Smooth muscle cell (in vitro differentiated cells): ENCODE results near the gene PIAS4. TPM values are rescaled to one million over a fixed set of nuclear protein-coding genes. Genes with fewer than 3 reads are reported as not detected.

Experiments used
- DNase-seq: peaks from one replicate; lab custom pipeline; 2025; ENCODE audit not compliant: unreplicated experiment; lab: John Stamatoyannopoulos, UW
- H2AFZ ChIP-seq: fragments of 200-600 bp; sonication (generic); 2 replicates; pipeline ENCODE4 v1.6.0; 2016; ENCODE audit warnings: antibody characterized with exemption, low read depth, mild to moderate bottlenecking
- H3F3A ChIP-seq: fragments of 200-600 bp; sonication (generic); 2 replicates; pipeline ENCODE4 v1.6.0; 2017; ENCODE audit warnings: antibody characterized with exemption, low read depth
- H3K27ac ChIP-seq: fragments of 200-600 bp; sonication (generic); 2 replicates; pipeline ENCODE4 v1.5.1; 2016; ENCODE audit warnings: low read depth, mild to moderate bottlenecking
- H3K27me3 ChIP-seq: fragments of 200-600 bp; sonication (generic); 2 replicates; pipeline ENCODE4 v1.6.1; 2016; ENCODE audit warnings: low read depth, mild to moderate bottlenecking
- H3K36me3 ChIP-seq: fragments of 200-600 bp; sonication (generic); 2 replicates; pipeline ENCODE4 v1.5.1; 2016; ENCODE audit warnings: low read depth
- H3K4me1 ChIP-seq: fragments of 200-600 bp; sonication (generic); 2 replicates; pipeline ENCODE4 v1.5.1; 2016; ENCODE audit warnings: low read depth
- H3K4me2 ChIP-seq: fragments of 200-600 bp; sonication (generic); 2 replicates; pipeline ENCODE4 v1.6.0; 2016; ENCODE audit warnings: mild to moderate bottlenecking
- H3K4me3 ChIP-seq: fragments of 200-600 bp; sonication (generic); 2 replicates; pipeline ENCODE4 v1.5.1; 2016; ENCODE audit warnings: mild to moderate bottlenecking
- H3K79me2 ChIP-seq: fragments of 200-600 bp; sonication (generic); 2 replicates; pipeline ENCODE4 v1.6.0; 2016; ENCODE audit warnings: low read depth, mild to moderate bottlenecking
- H3K9ac ChIP-seq: fragments of 200-600 bp; sonication (generic); 2 replicates; pipeline ENCODE4 v1.6.0; 2016; ENCODE audit warnings: low read depth
- H3K9me3 ChIP-seq: fragments of 200-600 bp; sonication (generic); replicated peaks from 2 replicates; pipeline ENCODE4 v1.5.1; 2016; ENCODE audit warnings: low read depth
- H4K20me1 ChIP-seq: fragments of 200-600 bp; sonication (generic); 2 replicates; pipeline ENCODE4 v1.6.0; 2016; ENCODE audit warnings: low read depth
- CTCF ChIP-seq: fragments of 200-600 bp; sonication (generic); IDR thresholded peaks from 2 replicates; pipeline ENCODE4 v1.5.1; 2017; ENCODE audit warnings: borderline replicate concordance, mild to moderate bottlenecking, antibody characterized with exemption; ENCODE audit not compliant: insufficient read depth, poor library complexity, severe bottlenecking
- WGBS: methylation state at CpG from one replicate; pipeline ENCODE4 v1.1.7; 2016; ENCODE audit warnings: low lambda C conversion rate; 5-methylcytosine and 5-hydroxymethylcytosine counted together
- polyA plus RNA-seq: library from polyadenylated mRNA; unstranded; fragments of >200 nt; fragmentation: Nextera tagmentation; extraction: Ambion mirVana; gene quantifications from 2 replicates; pipeline ENCODE4 v1.2.1, GENCODE V29; 2016
- total RNA-seq: library from RNA; depleted of rRNA; stranded (reverse); fragments of >200 nt; gene quantifications from 2 replicates; pipeline ENCODE4 v1.2.3, GENCODE V29; 2014

The PIAS4 gene
- total and polyA plus RNA-seq, 2 experiments from 2014 or later = 8.1 to 17.3 TPM

- Histone ChIP-seq H3K36me3 (peaks cover 10% of the 10 kb centered on the region), H3K4me2 (peak overlapping the region; percentile 99), H3K4me3 (no peak overlapping the region), H3K27ac (peak overlapping the region; percentile 98), H3K27me3 (no peaks in the 10 kb centered on the region), H2AFZ (no peak overlapping the region), H3K79me2 (peaks cover 83% of the 10 kb centered on the region), H3K9ac (no peak overlapping the region), H4K20me1 (peaks cover 82% of the 10 kb centered on the region), H3K4me1 (peaks cover 28% of the 10 kb centered on the region), H3F3A (peaks cover 64% of the 10 kb centered on the region), H3K9me3 (no peaks in the 10 kb centered on the region)
- WGBS = 94% methylated on average over 39 of the region's 39 CpGs
- no peak for TF ChIP-seq CTCF
- DNase-seq = no peak
These were observed 25.5 kb upstream of the PIAS4 start for GRCh38 chr19:3981736-3982681.

GRCh38 chr19:3982701-3983541 lies 24.6 kb upstream of the PIAS4 start:
- Histone ChIP-seq H3K9ac (no peak overlapping the region), H3K4me3 (peak overlapping the region; percentile 100), H3K36me3 (peaks cover 10% of the 10 kb centered on the region), H3K27me3 (no peaks in the 10 kb centered on the region), H3F3A (peaks cover 55% of the 10 kb centered on the region), H3K4me1 (peaks cover 28% of the 10 kb centered on the region), H3K9me3 (no peaks in the 10 kb centered on the region), H2AFZ (no peak overlapping the region), H4K20me1 (peaks cover 73% of the 10 kb centered on the region), H3K27ac (peak overlapping the region; percentile 98), H3K79me2 (peaks cover 74% of the 10 kb centered on the region), H3K4me2 (peak overlapping the region; percentile 99)
- 91% methylated on average over 40 of the region's 40 CpGs for WGBS
- no peak for TF ChIP-seq CTCF
- DNase-seq = no peak

GRCh38 chr19:3983542-3983914 lies 24.0 kb upstream of the PIAS4 start:
- Histone ChIP-seq H3K27ac (peak overlapping the region; percentile 98), H4K20me1 (peaks cover 67% of the 10 kb centered on the region), H3K4me3 (peak overlapping the region; percentile 100), H2AFZ (no peak overlapping the region), H3K4me2 (peak overlapping the region; percentile 99), H3K27me3 (no peaks in the 10 kb centered on the region), H3F3A (peaks cover 51% of the 10 kb centered on the region), H3K36me3 (peaks cover 10% of the 10 kb centered on the region), H3K9me3 (no peaks in the 10 kb centered on the region), H3K4me1 (peaks cover 28% of the 10 kb centered on the region), H3K9ac (peak overlapping the region; percentile 99), H3K79me2 (peaks cover 68% of the 10 kb centered on the region)
- 73% methylated on average over 7 of the region's 7 CpGs for WGBS
- no peak for TF ChIP-seq CTCF
- no peak for DNase-seq
